Stimulated activated naive CD8-positive, alpha-beta T cell treated with anti-CD3 and anti-CD28 coated beads, Interleukin-15, amount 100 ng/mL, for 72 hours (primary cell): ENCODE data around the gene MRPL41.
"Not testable (repeated sequence)": the region's sequence is repeated elsewhere in the genome, so short reads cannot be mapped to it uniquely, and the experiment has no call there.

Source experiments
- ATAC-seq: fragments of 150-1000 bp; cut with Tn5 transposase; 2 replicates; pipeline ENCODE4 v1.10.0; 2021; ENCODE audit warnings: mild to moderate bottlenecking, moderate library complexity
- DNase-seq, 2 donors: peaks; one replicate each; pipeline ENCODE4 v3.0.0; 2021 to 2022
- H3K27ac Mint-ChIP-seq, 2 donors: one replicate each; pipeline ENCODE4 v1.8.0; 2022; ENCODE audit warnings: mild to moderate bottlenecking in 2 of 2, mixed read lengths in 2 of 2, moderate library complexity in 2 of 2
- H3K27me3 Mint-ChIP-seq: one replicate; pipeline ENCODE4 v1.8.0; 2022; ENCODE audit warnings: mixed read lengths
- H3K4me1 Mint-ChIP-seq: one replicate; pipeline ENCODE4 v1.8.0; 2022; ENCODE audit warnings: mild to moderate bottlenecking, mixed read lengths
- H3K4me3 Mint-ChIP-seq, 2 donors: one replicate each; pipeline ENCODE4 v1.8.0; 2022; ENCODE audit warnings: mild to moderate bottlenecking in 2 of 2, mixed read lengths in 2 of 2, moderate library complexity in 1 of 2
- H3K9me3 Mint-ChIP-seq, 2 donors: one replicate each; pipeline ENCODE4 v1.8.0; 2022; ENCODE audit warnings: mixed read lengths in 2 of 2

MRPL41 gene

DNA sequence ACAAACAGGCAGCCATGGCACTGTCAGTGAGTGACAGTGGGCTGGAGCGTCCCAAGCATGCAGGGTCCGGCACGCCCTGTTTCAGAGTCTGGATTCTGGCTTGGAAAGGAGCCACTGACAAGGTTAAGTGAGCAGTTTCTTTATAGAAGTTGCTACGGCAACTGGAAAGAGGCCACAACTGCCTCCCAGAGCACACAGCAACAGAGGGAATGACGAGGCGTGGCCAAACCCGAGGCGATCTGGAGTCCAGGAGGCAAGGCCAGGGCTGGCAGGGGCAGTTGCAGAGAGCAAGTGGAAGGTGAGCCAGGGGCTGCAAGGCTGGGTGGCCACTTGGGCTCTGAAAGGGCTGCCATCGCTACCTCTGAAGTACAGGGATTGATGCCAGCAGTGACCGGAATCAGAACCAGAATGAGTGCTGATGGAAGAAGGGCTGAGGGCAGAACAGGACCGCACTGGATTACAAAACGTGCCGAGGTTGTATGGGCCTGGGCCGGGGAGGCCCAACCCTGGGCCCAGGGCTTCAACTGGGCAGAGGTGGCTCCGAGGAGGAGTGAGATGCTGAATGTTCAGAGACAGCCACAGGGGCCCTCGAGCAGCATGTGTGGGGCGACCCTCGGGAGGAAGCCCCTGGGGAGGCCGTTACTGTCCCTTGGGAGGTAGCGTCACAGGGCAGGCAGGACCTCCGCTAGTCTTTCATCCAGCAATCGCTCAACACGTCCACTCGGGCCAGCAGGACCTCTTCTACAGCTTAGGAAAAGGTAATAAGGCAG, 4.6 kb downstream of the MRPL41 start:
- Mint-ChIP-seq H3K27me3 (no peaks in the 10 kb centered on the region), H3K27ac (peak overlapping the region in 1 of 2 donors; percentile 42), H3K4me3 (no peak overlapping the region), H3K4me1 (peaks cover 9% of the 10 kb centered on the region), H3K9me3 (no peaks in the 10 kb centered on the region)
- ATAC-seq (no peak), DNase-seq (no peak)

DNA sequence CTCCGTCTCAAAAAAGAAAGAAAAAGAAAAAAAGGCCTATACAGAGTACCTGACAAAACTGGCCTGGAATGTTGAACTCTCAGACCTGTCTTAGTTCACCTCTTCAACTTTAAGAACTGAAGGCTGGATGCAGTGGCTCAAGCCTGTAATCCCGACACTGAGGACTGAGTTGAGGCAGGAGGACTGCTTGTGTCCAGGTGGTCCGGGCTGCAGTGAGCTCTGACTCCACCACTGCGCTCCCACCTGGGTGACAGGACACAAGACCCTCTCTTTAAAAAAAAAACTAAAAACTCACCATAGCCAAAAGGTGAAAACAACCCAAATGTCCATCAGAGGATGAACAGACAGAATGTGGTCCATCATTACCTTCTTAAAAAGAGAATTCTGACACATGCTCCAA, 6.4 kb downstream of the MRPL41 start:
- no peak for DNase-seq
- no peak for ATAC-seq
- Mint-ChIP-seq H3K4me3 (no peak overlapping the region), H3K4me1 (no peaks in the 10 kb centered on the region), H3K27me3 (no peaks in the 10 kb centered on the region), H3K9me3 (no peaks in the 10 kb centered on the region), H3K27ac (no peak overlapping the region)

DNA sequence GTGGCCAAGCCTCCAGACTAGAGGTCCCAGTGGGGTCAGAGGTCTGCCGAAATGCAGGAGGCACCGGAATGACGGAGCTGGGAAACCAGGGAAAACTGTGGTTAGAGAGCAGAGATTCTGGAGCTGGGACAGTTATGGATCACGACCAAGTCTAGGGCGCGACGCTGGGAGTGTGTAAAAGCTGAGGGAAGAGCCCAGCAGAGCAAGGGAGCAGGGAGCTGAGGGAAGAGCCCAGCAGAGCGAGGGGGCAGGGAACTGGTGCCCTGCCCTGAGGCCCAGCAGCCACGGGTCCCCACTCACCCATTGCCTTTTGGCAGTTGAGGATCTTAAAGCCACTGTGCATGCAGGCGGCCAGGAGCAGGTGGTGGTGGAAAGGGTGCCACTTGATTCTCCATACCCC, 12.5 kb downstream of the MRPL41 start:
- no peak for DNase-seq
- no peaks in the 10 kb centered on the region for H3K9me3 Mint-ChIP-seq
- no peaks in the 10 kb centered on the region for H3K4me1 Mint-ChIP-seq
- no peak for ATAC-seq
- H3K27ac Mint-ChIP-seq: no peak overlapping the region
- H3K4me3 Mint-ChIP-seq: no peak overlapping the region
- no peaks in the 10 kb centered on the region for H3K27me3 Mint-ChIP-seq

DNA sequence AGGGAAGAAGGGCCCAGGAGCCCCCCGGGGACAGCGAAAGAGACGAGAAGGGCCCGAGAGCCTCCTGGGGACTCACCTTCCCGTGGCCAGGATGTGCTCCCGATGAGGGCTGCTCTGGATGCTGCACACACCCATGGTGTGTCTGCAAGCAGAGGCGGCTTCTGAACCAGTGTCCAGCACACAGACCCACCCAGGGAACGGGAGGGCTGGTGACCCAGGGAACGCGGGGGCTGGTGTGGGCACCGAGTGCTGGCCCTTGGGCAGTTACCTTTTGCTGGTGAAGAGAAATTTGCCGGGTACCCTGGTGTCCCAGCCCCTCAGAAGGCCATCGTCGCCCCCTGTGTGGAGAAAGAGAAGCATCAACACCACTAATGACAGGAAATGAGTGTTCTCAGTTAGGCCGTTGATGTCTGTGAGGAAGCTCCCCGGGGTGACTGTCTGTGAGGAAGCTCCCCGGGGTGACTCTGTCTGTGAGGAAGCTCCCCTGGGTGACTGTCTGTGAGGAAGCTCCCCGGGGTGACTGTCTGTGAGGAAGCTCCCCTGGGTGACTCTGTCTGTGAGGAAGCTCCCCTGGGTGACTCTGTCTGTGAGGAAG, 13.2 kb downstream of the MRPL41 start:
- Mint-ChIP-seq H3K4me3 (no peak overlapping the region), H3K4me1 (no peaks in the 10 kb centered on the region), H3K9me3 (no peaks in the 10 kb centered on the region), H3K27ac (peak overlapping the region in 1 of 2 donors; percentile 44), H3K27me3 (no peaks in the 10 kb centered on the region)
- DNase-seq: no peak
- no peak for ATAC-seq

DNA sequence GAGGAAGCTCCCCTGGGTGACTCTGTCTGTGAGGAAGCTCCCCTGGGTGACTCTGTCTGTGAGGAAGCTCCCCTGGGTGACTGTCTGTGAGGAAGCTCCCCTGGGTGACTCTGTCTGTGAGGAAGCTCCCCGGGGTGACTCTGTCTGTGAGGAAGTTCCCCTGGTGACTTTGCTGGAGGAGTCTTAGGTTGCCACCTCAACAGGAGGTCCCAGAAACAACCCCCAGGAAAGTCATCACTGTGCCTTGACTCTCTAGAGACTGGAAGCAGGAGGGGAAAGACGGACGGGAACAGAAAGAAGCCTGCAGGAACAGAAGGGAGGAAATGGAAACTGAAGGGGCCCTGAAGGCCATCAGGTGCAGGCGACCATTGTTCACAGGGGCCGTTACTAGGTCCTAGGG, 16.8 kb downstream of the MRPL41 start:
- H3K9me3 Mint-ChIP-seq, H3K27me3 Mint-ChIP-seq, DNase-seq, ATAC-seq, H3K4me3 Mint-ChIP-seq, H3K4me1 Mint-ChIP-seq: not testable (repeated sequence)
- H3K27ac Mint-ChIP-seq: peak overlapping the region in 1 of 2 donors; percentile 89

DNA sequence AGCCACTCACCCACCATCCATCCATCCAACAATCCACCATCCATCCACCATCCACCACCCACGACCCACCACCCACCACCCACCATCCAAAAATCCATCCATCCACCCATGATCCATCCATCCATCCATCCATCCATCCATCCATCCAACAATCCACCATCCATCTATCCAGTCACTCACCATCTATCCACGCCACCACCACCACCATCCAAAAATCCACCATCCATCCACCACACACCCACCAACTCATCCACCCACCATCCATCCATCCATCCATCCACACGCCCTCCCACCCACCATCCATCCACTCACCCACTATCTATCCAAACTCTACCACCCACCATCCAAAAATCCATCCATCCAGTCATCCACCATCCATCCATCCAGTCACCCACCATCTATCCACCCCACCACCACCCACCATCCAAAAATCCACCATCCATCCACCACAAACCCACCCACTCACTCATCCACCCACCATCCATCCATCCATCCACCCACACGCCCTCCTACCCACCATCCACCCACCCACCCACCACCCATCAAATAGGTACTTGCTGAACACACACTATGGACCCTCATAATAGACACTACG, 18.0 kb downstream of the MRPL41 start:
- Mint-ChIP-seq H3K27me3 (no peaks in the 10 kb centered on the region), H3K9me3 (no peaks in the 10 kb centered on the region), H3K27ac (peak overlapping the region in 1 of 2 donors; percentile 80), H3K4me1 (peaks cover 2% of the 10 kb centered on the region), H3K4me3 (no peak overlapping the region)
- ATAC-seq (no peak), DNase-seq (no peak)

DNA sequence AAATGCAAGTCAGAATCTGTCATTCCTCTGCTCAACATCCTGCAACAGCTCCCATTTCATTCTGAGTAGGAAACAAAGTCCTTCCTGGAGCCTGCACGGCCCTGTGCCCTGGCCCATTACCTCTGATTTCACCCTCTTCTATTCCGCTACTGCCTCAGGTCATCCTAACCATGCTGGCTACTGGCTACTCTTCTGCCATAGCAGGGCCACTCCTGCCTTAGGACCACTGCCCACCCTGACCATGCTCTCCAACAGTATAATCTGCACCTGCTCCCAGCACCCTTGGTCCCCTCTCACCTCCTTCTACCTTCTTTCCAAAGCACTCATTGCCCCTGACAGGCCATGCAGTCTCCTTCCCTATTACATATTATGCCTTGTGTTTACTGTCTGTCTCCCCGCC, 18.9 kb downstream of the MRPL41 start:
- ATAC-seq (no peak), DNase-seq (no peak)
- no peaks in the 10 kb centered on the region for H3K9me3 Mint-ChIP-seq
- H3K27me3 Mint-ChIP-seq: no peaks in the 10 kb centered on the region
- H3K4me3 Mint-ChIP-seq: no peak overlapping the region
- H3K27ac Mint-ChIP-seq: no peak overlapping the region
- peaks cover 10% of the 10 kb centered on the region for H3K4me1 Mint-ChIP-seq

DNA sequence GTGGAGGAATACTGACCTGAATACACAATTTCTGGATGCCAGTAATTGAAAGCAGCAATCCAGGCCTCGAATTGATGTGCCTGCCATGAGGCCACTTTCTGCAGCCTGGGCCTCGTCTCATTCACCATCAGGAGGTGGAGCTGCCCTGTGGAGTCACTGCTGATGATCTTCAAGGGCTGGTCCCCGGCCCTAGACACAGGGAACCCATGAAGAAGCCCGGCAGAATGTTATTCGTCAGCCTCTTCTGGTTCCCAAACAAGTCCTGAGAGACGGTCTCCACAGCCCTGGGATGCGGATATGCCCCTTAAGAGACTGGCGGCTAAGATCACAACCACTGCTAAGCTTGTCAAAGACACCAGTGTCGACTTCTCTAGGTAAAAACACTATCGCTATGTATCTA, 22.5 kb downstream of the MRPL41 start:
- Mint-ChIP-seq H3K4me3 (no peak overlapping the region), H3K4me1 (peaks cover 41% of the 10 kb centered on the region), H3K9me3 (no peaks in the 10 kb centered on the region), H3K27me3 (no peaks in the 10 kb centered on the region), H3K27ac (no peak overlapping the region)
- ATAC-seq (no peak), DNase-seq (no peak)

DNA sequence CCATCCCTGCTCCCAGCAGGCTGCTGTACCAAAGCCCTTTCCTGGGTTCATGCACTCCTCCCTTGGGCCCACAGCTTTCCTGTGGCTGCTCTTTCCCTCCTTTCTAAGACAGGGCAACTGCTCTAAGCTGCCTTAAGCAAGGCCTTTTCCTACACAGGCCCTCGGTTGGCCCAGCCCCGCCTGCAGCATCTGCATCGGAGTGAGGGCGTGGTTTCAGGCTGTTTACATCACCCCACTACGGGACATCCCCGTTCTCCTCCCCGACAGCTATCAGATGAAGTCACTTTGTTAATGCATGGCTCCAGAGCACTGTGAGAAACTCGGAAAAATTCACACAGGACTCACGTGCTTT, 23.7 kb downstream of the MRPL41 start:
- Mint-ChIP-seq H3K9me3 (no peaks in the 10 kb centered on the region), H3K4me3 (no peak overlapping the region), H3K4me1 (peaks cover 47% of the 10 kb centered on the region), H3K27me3 (no peaks in the 10 kb centered on the region), H3K27ac (peak overlapping the region; percentile 32 to 46)
- no peak for ATAC-seq
- DNase-seq: no peak

DNA sequence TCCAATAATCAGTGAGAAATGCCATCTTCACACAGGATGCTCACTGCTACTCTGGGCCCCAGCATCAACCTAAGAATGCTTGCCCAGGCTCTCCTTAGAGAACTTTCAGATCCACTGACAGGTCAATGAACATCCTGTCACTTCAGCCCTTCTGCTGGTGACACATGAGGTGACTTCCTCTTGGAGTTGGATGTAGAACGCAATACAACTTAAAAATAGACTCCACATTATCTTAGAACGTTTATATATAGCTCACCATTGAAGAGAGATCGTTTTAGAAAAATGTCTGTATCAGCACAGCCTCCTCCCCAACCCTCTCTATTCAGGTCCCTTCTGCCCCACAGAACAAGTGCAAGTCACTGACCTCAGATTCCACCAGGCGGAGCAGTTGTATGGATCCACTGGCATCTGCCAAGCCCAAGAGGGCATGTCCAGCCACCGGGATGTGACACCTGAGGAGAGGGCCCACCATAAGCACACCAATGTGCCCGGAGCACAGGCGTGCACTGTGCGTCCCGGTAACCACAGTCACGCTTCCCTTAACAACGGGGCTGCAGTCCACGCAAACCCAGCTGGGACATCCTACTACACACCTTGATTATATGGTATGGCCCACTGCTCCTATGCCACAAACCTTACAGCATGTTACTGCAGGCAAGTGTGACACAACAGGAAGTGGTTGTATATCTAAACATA, 24.2 kb downstream of the MRPL41 start:
- no peaks in the 10 kb centered on the region for H3K9me3 Mint-ChIP-seq
- peaks cover 47% of the 10 kb centered on the region for H3K4me1 Mint-ChIP-seq
- DNase-seq (no peak), ATAC-seq (no peak)
- no peaks in the 10 kb centered on the region for H3K27me3 Mint-ChIP-seq
- H3K27ac Mint-ChIP-seq: peak overlapping the region; percentile 32 to 46
- H3K4me3 Mint-ChIP-seq: peak overlapping the region in 1 of 2 donors; percentile 18

DNA sequence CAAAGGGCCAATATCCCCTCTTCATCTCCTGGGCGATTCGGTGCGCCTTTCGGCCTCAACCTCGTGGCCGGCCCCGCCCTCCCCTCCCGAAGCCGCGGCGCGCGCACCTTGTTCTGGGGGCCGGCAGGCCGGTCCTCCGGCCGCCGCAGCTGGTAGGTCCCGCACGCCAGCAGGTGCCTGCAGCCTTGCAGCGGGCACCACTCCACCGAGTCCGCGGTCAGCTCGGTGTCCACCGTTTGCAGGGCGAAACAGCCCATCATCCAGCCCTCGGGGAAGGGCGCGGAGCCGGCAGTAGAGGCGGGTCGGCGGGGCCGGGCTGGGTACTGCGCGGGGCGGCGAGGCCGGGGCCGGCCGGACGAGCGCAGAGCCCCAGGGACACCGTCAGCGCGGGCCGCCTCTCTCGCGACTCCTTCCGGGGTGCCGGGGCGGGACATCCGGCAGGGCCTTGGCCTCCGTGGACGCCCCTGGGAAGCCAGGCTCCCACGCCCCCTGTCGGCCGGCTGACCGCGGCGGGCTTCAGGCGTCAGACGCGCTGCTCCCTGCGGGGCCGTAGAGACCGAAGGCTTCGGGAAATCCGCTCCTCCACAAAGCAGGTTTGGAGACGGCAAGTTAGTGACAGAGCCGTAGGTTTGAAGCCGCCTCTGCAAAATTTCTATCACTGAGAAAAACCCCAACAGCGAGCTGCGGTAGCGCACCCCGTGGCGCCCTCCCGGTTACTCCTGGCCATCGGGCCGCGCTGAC, 27.0 kb downstream of the MRPL41 start, which contains the start of gene DPH7:
Gene DPH7 (minus strand): TSS at position 408 of the 741 bp plus-strand sequence. CDS start 148 bp downstream, at position 260.
- Mint-ChIP-seq H3K9me3 (no peaks in the 10 kb centered on the region), H3K27ac (peak within 1 kb of the TSS; percentile 78 to 95), H3K27me3 (no peaks in the 10 kb centered on the region), H3K4me1 (peaks cover 55% of the 10 kb centered on the region), H3K4me3 (peak within 1 kb of the TSS; percentile 82 to 88)
- ATAC-seq: peak; percentile 99
- DNase-seq: peak; percentile 94 to 95

DNA sequence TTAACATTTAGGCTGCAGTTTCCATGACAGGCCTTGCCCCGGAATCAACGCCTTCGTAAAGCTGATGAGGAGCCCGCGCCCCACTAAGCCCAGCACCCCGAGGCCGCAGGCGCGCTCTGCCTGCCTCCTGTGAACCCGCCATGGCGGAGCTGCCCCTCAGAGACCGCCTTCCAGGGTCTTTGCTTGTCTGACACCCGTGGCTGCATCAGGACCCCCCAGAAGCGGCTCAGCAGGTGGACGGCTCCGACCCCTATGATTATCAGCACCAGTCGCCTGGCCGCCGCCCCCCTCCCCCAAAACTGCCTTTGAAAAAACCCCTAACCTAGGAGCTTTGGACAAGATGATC, 27.6 kb downstream of the MRPL41 start:
- H3K4me1 Mint-ChIP-seq: peaks cover 55% of the 10 kb centered on the region
- no peaks in the 10 kb centered on the region for H3K27me3 Mint-ChIP-seq
- H3K27ac Mint-ChIP-seq: peak overlapping the region in 1 of 2 donors; percentile 95

DNA sequence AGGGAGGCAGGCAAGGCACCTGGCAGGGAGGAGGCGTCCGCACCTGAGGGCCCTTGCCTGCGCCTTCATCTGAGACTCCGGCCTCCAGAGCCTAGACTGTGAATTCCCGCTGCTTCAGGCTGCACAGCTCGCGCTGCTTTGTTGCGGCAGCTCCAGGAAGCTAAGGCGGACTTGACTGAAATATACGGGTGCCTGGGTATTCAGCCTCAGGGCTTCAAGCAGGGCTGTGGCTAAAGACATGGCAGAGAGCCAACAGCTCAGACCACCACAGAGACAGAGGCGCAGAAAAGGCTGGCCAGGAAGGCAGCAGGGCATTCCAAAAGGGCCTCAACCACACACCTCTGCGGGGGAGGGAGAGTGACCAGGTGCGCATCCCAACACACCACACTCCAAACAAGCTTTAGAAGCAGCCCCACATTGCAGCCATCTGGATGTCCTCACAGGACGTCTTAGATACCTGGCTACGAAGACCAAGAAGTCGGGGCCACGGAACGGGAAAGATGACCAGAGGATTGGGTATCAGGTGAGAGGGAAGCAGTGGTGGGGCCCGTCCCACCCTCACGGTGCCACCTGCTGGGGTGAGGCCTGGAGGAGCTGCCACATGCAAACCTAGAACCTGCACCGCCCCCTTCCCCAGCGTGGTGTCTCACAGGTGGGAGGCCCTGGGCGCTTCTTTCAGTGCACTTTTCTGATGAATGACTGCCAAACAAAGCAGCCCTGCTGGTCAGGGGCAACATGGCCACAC, 28.7 kb downstream of the MRPL41 start:
- Mint-ChIP-seq H3K27ac (no peak overlapping the region), H3K4me3 (no peak overlapping the region), H3K27me3 (no peaks in the 10 kb centered on the region), H3K9me3 (no peaks in the 10 kb centered on the region), H3K4me1 (peaks cover 46% of the 10 kb centered on the region)
- no peak for DNase-seq
- no peak for ATAC-seq

More for the DNA sequence above, 27.6 kb downstream of the MRPL41 start:
- Mint-ChIP-seq H3K9me3 (no peaks in the 10 kb centered on the region), H3K4me3 (peak overlapping the region; percentile 82 to 88)
- no peak for DNase-seq
- no peak for ATAC-seq

DNA sequence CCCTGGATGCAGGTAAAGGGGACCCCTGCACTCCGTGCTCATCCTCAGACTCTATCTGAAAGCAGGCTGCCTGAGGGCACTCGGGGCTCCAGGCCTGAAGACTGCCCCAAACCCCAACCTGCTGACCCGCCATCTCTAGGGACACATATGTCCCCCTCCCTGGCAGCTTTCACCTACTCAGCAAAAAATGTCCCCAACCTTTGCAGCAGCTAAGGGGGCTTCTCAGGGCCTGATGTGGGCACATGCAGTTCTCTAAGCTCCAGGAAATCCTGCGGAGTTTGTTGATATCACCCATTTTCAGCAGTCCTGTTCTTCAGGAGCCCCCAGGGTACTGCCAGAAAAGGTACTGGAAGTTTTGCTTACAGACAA, 29.3 kb downstream of the MRPL41 start:
- Mint-ChIP-seq H3K4me3 (no peak overlapping the region), H3K27ac (no peak overlapping the region), H3K4me1 (peaks cover 41% of the 10 kb centered on the region), H3K27me3 (no peaks in the 10 kb centered on the region), H3K9me3 (no peaks in the 10 kb centered on the region)
- no peak for DNase-seq
- no peak for ATAC-seq
